Body of pancreas (tissue), 4 donors: ENCODE measurements around the gene PSMG4.

Experiments used
- CTCF ChIP-seq, 7 experiments: fragments of 450-650 bp in 4 of 7; fragments of 200-600 bp in 3 of 7; sonication (generic) in 3 of 7; IDR thresholded peaks; one replicate each; pipeline ENCODE4 v1.5.1; 2016 to 2019; ENCODE audit warnings: antibody characterized with exemption in 7 of 7
- POLR2A ChIP-seq, 3 donors: fragments of 450-650 bp; IDR thresholded peaks; one replicate each; pipeline ENCODE4 v1.6.1; 2016; ENCODE audit warnings: antibody characterized with exemption in 3 of 3, mild to moderate bottlenecking in 2 of 3

GRCh38 chr6:3210024-3210610 is 48.6 kb upstream of the PSMG4 start:
- TF ChIP-seq POLR2A (IDR thresholded peaks at IDR 0.05) = no peak
- TF ChIP-seq CTCF (IDR thresholded peaks at IDR 0.05) = no peak
